ENCODE results near the gene ACOT11. TPM values are rescaled to one million over a fixed set of nuclear protein-coding genes. Genes with fewer than 3 reads are reported as not detected.

ACOT11 gene
- total and polyA plus RNA-seq, 11 donors: 33.2 to 69.3 (median 55.9) TPM

GRCh38 chr1:54542962-54543539 lies 5.0 kb upstream of the ACOT11 start:
- Histone ChIP-seq H3K36me3 (no peaks in the 10 kb centered on the region), H3K9me3 (no peaks in the 10 kb centered on the region), H3K27ac (peak overlapping the region in 9 of 12 donors; percentile 48 to 82 (median 65)), H3K4me1 (peaks cover 0 to 46% (median 16%) of the 10 kb centered on the region in 12 donors), H3K4me3 (peak overlapping the region in 7 of 12 donors; percentile 48 to 60 (median 58)), H3K27me3 (peaks cover 0 to 7% (median 0%) of the 10 kb centered on the region in 9 donors)
- TF ChIP-seq, protein P1, sequence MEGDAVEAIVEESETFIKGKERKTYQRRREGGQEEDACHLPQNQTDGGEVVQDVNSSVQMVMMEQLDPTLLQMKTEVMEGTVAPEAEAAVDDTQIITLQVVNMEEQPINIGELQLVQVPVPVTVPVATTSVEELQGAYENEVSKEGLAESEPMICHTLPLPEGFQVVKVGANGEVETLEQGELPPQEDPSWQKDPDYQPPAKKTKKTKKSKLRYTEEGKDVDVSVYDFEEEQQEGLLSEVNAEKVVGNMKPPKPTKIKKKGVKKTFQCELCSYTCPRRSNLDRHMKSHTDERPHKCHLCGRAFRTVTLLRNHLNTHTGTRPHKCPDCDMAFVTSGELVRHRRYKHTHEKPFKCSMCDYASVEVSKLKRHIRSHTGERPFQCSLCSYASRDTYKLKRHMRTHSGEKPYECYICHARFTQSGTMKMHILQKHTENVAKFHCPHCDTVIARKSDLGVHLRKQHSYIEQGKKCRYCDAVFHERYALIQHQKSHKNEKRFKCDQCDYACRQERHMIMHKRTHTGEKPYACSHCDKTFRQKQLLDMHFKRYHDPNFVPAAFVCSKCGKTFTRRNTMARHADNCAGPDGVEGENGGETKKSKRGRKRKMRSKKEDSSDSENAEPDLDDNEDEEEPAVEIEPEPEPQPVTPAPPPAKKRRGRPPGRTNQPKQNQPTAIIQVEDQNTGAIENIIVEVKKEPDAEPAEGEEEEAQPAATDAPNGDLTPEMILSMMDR (IDR thresholded peaks at IDR 0.05): no peak
- TF ChIP-seq POLR2A (IDR thresholded peaks at IDR 0.05): no peak
- DNase-seq (no peak), ATAC-seq (no peak)
- 46 to 52% (median 50%) methylated on average over 12 of the region's 12 CpGs for WGBS, 4 donors
- intact Hi-C loops (cut with DNase I): no loop called here

DNA sequence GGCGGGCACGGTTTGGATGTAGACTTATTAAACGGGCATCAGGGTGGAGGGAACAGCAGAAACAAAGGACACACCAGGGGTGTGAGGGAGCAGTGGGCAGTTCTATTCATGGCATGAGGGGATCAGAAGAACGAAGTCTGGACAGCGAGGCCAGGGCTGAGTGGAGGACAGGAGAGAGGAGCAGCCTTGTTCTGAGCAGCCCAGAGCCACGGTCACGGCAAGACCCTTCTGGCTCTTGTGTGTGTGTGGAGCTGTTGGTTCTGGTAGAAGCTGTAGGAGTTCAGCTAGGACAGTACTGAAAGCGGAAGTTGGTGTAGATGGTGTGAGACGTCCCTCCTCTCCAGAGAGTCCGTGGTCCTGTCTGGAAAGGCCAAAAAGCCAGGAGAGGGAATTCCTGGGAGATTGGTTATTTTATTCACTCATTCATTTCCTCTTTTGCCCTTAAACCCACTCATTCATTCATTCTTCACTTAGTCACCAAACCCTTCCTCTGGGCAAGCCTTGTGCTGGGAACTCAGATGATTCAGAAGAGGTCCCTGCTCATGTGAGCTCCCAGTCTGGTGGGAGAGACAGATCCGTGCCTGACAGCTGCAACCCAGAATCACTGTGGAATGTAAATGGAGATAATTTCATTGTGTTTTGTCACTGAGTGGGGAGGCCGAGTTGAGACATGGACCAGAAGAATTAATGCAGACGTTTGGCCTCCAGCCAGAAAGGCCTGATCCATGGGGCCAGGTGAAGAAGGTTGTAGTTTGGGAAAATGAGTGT lies 4.1 kb upstream of the ACOT11 start:
- Histone ChIP-seq H3K4me3 (no peak overlapping the region), H3K36me3 (no peaks in the 10 kb centered on the region), H3K27ac (peak overlapping the region in 2 of 12 donors; percentile 41 to 64), H3K27me3 (peaks cover 0 to 7% (median 0%) of the 10 kb centered on the region in 9 donors), H3K4me1 (peaks cover 0 to 52% (median 16%) of the 10 kb centered on the region in 12 donors), H3K9me3 (no peaks in the 10 kb centered on the region)
- ATAC-seq (no peak), DNase-seq (no peak)
- intact Hi-C loops (cut with DNase I): no loop called here
- WGBS, 4 donors: 76 to 79% (median 78%) methylated on average over 13 of the region's 13 CpGs
- no peak for TF ChIP-seq POLR2A (IDR thresholded peaks at IDR 0.05)
- TF ChIP-seq, protein P1 (IDR thresholded peaks at IDR 0.05): no peak

DNA sequence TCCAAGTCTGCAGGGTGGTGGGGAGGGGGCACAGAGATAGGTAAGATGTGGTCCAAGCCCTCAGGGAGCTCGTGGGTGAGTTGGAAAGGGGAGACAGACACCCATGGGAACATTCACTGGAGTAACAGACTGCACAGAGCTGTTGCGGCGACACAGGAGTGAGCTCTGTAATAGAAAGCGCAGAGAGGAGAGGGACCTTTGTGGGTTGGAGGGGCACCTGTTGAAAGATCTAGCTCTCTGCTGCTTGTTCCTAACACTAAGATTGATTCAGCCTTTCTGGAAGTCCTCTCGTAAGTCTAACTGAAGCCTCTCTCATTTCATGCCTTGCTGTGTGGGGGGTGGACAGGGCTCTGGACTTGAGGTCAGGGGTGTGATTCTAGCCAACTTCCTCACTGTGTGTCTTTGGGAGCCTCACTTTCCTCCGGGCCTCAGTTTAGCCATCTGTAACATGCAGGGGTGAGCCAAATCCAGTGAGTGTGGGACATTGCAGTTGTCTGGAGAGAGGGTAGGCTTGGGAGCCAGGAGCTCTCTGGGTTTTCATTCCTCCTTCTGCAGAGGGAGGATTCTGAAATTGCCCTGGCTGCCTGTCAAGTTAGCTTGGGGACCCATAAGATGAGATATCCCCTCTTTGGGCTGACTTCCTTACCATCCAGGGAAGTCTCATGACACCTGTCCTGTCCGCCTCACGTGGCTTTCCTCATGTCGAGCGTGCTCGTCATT lies 2.0 kb upstream of the ACOT11 start:
- TF ChIP-seq, protein P1 (IDR thresholded peaks at IDR 0.05): no peak
- TF ChIP-seq POLR2A (IDR thresholded peaks at IDR 0.05): no peak
- WGBS, 4 donors: 82 to 87% (median 84%) methylated on average over 11 of the region's 11 CpGs
- Histone ChIP-seq H3K4me3 (no peak overlapping the region), H3K9me3 (no peaks in the 10 kb centered on the region), H3K27me3 (no peaks in the 10 kb centered on the region), H3K36me3 (no peaks in the 10 kb centered on the region), H3K4me1 (peaks cover 0 to 52% (median 20%) of the 10 kb centered on the region in 12 donors), H3K27ac (peak overlapping the region in 9 of 12 donors; percentile 20 to 98 (median 90))
- ATAC-seq (no peak), DNase-seq (no peak)
- intact Hi-C loops (cut with DNase I): loop anchor here in 4 of 10 donors (2.0 to 5.0 kb wide), 4 partner anchors 35 to 144 kb away; no protein-coding TSS in a partner anchor
